GM12872 (cell line): ENCODE measurements around the gene UCK1.

Experiments
- CTCF ChIP-seq: IDR thresholded peaks from 3 replicates; pipeline ENCODE4 v1.5.1; 2011; ENCODE audit warnings: low read depth, mild to moderate bottlenecking, low read length, moderate library complexity; ENCODE audit not compliant: insufficient read depth

The UCK1 gene

GRCh38 chr9:131575946-131576853, 45.1 kb upstream of the UCK1 start:
- TF ChIP-seq CTCF = no peak

GRCh38 chr9:131574730-131575640, 43.9 kb upstream of the UCK1 start:
- no peak for TF ChIP-seq CTCF

GRCh38 chr9:131567910-131568309, 36.8 kb upstream of the UCK1 start:
- no peak for TF ChIP-seq CTCF

- TF ChIP-seq CTCF = no peak
These were observed 35.1 kb upstream of the UCK1 start for GRCh38 chr9:131566158-131566557.

- TF ChIP-seq CTCF = no peak
These were observed 34.3 kb upstream of the UCK1 start for GRCh38 chr9:131565369-131565768.

GRCh38 chr9:131562032-131562959, 31.2 kb upstream of the UCK1 start:
- TF ChIP-seq CTCF = no peak
